Activated CD8-positive, alpha-beta memory T cell treated with anti-CD3 and anti-CD28 coated beads for 4 hours (primary cell): Measurements from ENCODE around the gene KAT6B.

Source experiments
- DNase-seq, 2 donors: peaks; one replicate each; pipeline ENCODE4 v3.0.0-alpha.2; 2020; ENCODE audit warnings: low read depth in 2 of 2

Gene KAT6B

GRCh38 chr10:75014516-75015230 lies 188.3 kb downstream of the KAT6B start:
- no peak for DNase-seq

GRCh38 chr10:75015442-75015841 lies 189.0 kb downstream of the KAT6B start:
- DNase-seq, result no peak

GRCh38 chr10:75016325-75016724 lies 189.9 kb downstream of the KAT6B start:
- no peak for DNase-seq

- DNase-seq, result no peak
Observed at GRCh38 chr10:75018251-75018650, 191.9 kb downstream of the KAT6B start.

GRCh38 chr10:75018686-75019307 lies 192.4 kb downstream of the KAT6B start:
- no peak for DNase-seq

GRCh38 chr10:75019370-75019769 lies 193.0 kb downstream of the KAT6B start:
- no peak for DNase-seq

- DNase-seq, result no peak
Observed at GRCh38 chr10:75020168-75020567, 193.8 kb downstream of the KAT6B start.

GRCh38 chr10:75021379-75022249 lies 195.2 kb downstream of the KAT6B start:
- DNase-seq, result no peak

GRCh38 chr10:75023074-75023473 lies 196.7 kb downstream of the KAT6B start:
- no peak for DNase-seq

- no peak for DNase-seq
Observed at GRCh38 chr10:75024971-75025523, 198.6 kb downstream of the KAT6B start.

- no peak for DNase-seq
Observed at GRCh38 chr10:75028049-75028448, 201.6 kb downstream of the KAT6B start.

GRCh38 chr10:75028748-75029147 lies 202.3 kb downstream of the KAT6B start:
- DNase-seq, result no peak

GRCh38 chr10:75029420-75029819 lies 203.0 kb downstream of the KAT6B start:
- DNase-seq, result no peak

- no peak for DNase-seq
Observed at GRCh38 chr10:75029857-75030256, 203.5 kb downstream of the KAT6B start.

GRCh38 chr10:75030371-75030770 lies 204.0 kb downstream of the KAT6B start:
- DNase-seq, result no peak

- DNase-seq, result no peak
Observed at GRCh38 chr10:75032119-75032518, 205.7 kb downstream of the KAT6B start.

- no peak for DNase-seq
Observed at GRCh38 chr10:75032813-75033212, 206.4 kb downstream of the KAT6B start.

- no peak for DNase-seq
Observed at GRCh38 chr10:75033399-75034130, 207.2 kb downstream of the KAT6B start.

GRCh38 chr10:75034131-75034512 lies 207.7 kb downstream of the KAT6B start:
- DNase-seq, result peak in 1 of 2 donors; percentile 33

GRCh38 chr10:75034714-75035258 lies 208.4 kb downstream of the KAT6B start:
- no peak for DNase-seq

- DNase-seq, result no peak
Observed at GRCh38 chr10:75035975-75036708, 209.7 kb downstream of the KAT6B start.
